Activated naive CD4-positive, alpha-beta T cell treated with Interleukin-2 at 50 U/mL for 16 hours (primary cell): Measurements from ENCODE around the gene GMDS.
"Not testable (repeated sequence)": the region's sequence is repeated elsewhere in the genome, so short reads cannot be mapped to it uniquely, and the experiment has no call there.

Source experiments
- DNase-seq: peaks from one replicate; pipeline ENCODE4 v3.0.0-alpha.2; 2020

GMDS gene

GRCh38 chr6:1697688-1698351 lies 547.6 kb downstream of the GMDS start:
- DNase-seq, result no peak

- DNase-seq, result no peak
Observed at GRCh38 chr6:1696463-1696850, 548.9 kb downstream of the GMDS start.

DNA sequence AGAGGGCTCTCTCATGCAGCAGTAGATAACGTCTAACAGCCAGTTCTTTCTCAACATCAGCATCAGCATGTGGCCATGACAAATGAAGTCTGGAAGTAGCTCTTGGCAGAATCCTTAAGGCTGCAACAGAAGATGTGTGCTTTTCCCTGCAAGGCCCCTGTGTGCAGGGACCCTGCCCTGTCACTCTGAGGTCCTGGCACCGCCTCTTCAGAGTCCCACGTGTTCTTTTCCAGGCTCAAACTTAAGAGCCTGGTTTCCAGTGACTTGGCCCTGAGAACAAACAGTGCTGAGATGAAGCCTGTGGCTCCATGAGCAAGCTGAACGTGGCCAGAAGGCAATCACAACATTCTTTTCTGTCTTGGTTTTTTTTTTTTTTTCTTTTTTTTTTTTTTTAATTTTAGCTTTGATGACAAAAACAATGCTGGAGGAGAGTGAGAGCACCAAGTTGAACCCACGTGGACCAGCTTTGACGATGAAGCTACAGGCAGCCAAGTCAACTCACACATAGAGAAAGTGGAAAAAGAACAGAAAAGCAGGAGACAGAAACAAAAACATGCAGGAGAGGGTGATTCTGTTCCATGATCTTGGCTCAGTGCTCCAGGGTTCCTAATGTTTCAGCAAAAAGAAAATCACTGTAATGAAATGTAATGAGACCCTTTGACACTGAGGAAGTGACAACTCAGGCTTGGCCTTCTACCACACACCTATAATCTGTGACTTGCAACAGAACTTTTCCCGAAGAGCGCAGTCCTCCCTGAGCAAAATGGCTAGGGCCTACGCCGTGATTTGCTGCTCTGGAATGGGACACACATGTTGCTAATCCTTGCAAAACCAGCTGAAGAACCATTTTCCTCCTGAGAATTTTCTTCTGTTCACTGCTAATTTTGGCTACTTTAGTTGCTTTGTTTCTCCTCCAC lies 549.6 kb downstream of the GMDS start:
- DNase-seq, result no peak

DNA sequence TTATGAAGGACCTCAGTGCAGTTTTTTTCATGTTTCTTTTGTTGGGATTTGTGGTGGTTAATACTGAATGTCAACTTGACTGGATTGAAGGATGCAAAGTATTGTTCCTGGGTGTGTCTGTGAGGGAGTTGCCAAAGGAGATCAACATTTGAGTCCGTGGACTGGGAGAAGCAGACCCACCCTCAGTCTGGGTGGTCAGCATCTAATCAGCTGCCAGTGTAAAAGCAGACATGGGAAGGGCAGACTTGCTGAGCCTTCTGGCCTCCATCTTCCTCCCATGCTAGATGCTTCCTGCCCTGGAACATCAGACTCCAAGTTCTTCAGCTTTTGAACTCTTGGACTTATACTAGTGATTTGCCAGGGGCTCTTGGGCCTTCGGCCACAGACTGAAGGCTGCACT lies 553.6 kb downstream of the GMDS start:
- not testable (repeated sequence) for DNase-seq

- DNase-seq, result not testable (repeated sequence)
Observed at GRCh38 chr6:1690656-1691055, 554.7 kb downstream of the GMDS start.

- DNase-seq, result no peak
Observed at GRCh38 chr6:1689141-1689540, 556.3 kb downstream of the GMDS start.

GRCh38 chr6:1688396-1688795 lies 557.0 kb downstream of the GMDS start:
- no peak for DNase-seq

DNA sequence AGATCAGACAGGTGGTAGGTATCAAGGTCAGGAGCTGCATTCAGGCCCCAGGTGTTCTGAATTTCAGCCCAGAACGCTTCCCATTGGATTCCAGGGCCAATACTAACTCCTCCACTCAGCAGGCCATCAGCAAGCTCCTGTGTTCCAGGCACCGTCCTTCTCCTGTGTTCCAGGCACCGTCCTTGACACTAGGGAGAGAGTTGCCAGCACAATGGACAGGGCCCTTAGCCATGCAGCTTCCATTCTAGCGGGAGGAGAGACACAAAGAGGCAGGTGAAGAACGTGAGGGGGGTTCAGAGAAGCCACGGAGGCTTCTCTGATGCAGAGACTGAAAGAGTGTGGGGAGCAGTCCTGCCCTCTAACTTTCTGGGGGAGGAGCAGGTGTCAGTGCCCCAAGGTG lies 558.0 kb downstream of the GMDS start:
- no peak for DNase-seq

DNA sequence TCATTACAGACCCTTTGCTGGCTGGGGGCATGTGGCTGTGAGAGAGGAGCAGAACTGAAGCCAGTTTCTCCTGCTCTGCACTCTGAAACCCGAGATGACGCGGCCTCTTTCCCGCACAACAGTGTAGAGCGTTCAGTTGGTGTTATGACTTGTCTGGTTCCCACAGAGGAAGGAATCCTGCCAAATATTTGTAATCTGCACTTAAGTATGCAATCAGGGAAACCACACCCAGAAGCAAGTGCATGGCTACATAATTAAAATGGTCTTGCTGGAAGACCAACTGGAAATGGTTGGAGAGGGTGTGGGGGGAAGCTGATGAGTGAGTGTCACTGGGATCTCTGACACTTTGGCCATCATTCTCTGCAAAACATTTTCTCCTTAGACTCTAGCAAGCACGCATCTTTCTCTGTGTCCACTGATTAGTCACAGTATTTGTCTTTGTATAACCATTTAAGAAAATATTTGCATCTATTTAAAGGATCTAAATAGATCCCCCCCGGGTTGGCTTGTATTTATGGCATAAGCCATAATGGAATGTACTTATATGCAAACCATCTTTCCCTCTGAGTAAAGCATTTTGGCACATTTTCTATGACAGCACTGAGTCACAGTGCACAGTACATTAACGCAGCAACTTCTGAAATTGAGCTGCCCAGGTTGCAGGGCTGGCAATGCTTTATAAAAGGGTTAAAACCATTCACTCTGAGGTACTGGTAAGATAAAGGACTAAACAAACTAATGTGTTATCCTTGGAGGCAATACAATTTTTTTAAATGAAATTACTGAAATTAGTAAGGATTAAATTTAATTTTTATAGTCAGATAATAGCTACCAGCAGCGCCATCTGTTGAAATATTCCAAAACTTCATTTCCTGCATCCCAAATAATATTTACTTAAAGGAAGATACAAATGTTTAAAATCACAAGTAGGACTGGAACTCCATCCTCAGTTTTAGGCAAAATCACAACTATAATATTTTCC lies 559.0 kb downstream of the GMDS start:
- no peak for DNase-seq

- no peak for DNase-seq
Observed at GRCh38 chr6:1679688-1680068, 565.7 kb downstream of the GMDS start.

GRCh38 chr6:1679031-1679687 lies 566.2 kb downstream of the GMDS start:
- no peak for DNase-seq

DNA sequence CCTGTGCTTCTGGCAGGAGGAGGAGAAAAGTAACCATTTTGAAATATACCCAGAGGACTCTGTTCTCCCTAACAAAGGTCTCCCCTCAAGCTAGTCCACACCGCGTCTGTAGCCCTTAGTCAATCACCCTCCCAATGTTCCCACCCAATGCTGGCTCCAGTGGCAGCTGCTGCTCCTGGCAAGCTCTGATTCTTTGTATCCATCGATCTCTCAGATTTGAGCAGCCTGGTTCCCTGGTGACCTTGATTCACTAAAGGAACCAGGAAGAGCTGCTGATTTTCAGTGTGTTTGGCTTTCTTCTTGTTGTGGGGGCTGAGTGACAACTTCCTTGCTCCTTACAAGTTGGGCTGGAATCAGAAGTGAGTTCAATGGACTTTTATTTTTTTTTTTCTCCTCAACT lies 567.2 kb downstream of the GMDS start:
- DNase-seq, result no peak

GRCh38 chr6:1672379-1672778 lies 573.0 kb downstream of the GMDS start:
- no peak for DNase-seq

- no peak for DNase-seq
Observed at GRCh38 chr6:1670711-1671462, 574.5 kb downstream of the GMDS start.

DNA sequence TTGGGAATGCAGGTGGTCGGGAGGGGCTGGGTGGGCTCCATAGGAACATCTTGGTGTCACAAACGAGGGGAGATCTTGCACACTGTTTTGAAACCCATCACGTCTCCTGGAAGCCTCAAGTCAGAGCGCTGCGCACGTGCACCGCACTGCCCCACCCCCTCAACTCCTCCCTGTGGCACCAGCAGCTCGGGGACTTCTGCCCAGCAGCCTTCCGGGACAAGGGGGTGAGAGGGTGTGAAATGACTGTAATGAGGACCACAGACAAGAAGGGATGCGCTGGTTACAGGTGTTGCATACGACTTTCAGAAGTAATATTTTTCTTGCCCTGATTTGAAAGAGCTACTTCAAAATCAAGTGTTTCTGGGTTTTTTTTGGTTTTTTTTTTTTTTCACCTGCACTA lies 575.4 kb downstream of the GMDS start:
- no peak for DNase-seq

- not testable (repeated sequence) for DNase-seq
Observed at GRCh38 chr6:1668456-1668855, 576.9 kb downstream of the GMDS start.

DNA sequence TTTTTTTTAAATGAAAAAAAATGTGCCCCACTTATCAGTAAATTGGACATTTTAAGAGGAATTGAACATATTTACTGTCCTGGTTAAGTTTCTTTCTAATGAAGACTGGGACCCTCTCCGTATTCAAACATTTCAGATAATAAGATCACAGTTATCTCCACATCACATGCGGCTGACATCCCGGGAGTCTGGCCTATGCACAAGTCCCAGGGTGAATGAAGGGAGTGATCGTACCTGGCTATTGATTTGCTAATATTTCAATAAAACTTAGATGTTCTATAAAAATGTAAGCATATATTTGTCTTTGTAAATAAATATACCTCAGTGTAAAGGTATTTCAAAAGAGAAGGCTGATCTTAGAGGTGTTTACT lies 577.6 kb downstream of the GMDS start:
- DNase-seq, result no peak

GRCh38 chr6:1667012-1667804 lies 578.2 kb downstream of the GMDS start:
- no peak for DNase-seq

DNA sequence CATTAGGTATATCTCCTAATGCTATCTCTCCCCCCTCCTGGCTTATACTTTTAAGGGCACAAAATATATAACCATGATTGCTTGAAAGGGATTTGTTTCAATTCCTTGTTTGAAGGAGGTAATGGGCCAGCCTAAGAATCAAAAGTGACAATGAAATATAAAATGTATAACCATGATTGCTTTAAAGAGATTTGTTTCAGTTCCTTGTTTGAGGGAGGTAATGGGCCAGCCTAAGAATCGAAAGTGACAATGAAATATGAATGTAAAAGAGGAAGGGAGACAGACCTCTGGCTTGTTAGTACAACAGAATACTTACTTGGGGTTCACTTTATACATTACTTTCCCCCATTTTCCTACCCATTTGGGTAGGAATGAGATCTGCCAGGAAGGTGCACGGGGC lies 580.2 kb downstream of the GMDS start:
- DNase-seq, result no peak

DNA sequence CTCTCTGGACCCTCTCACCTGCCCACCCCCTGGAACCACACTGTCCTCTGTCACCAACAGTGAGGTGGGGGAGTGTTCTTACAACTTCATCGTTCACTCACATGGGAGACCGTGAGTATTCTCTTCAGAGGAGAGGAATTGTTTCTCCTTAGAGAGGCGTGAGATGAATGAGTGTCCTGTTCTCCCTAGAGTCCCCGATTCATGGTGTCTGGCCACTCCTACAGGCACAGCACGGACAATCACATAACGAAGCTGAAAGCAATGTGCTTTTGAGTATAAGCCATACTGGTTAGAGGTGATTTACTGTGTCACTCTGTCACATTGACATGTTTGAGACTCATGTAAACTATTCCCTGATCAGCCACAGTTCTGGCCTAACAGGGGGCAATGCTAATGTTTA lies 581.1 kb downstream of the GMDS start:
- DNase-seq, result no peak

- DNase-seq, result no peak
Observed at GRCh38 chr6:1663511-1663910, 581.9 kb downstream of the GMDS start.
